HG03558 (cell line): ENCODE measurements around the gene DCBLD1.

ENCODE experiments used
- ATAC-seq: cut with Tn5 transposase; IDR thresholded peaks from one replicate; pipeline ENCODE4 v1.9.1; 2021; ENCODE audit warnings: moderate number of reproducible peaks; ENCODE audit not compliant: unreplicated experiment; ENCODE audit errors: extremely low read depth

The DCBLD1 gene

GRCh38 chr6:117550618-117551242 lies 68.3 kb downstream of the DCBLD1 start:
- no peak for ATAC-seq

GRCh38 chr6:117552618-117553017 lies 70.1 kb downstream of the DCBLD1 start:
- ATAC-seq = no peak

- no peak for ATAC-seq
Observed at GRCh38 chr6:117553142-117553541, 70.7 kb downstream of the DCBLD1 start.

GRCh38 chr6:117555262-117555849 lies 72.9 kb downstream of the DCBLD1 start:
- ATAC-seq = no peak

GRCh38 chr6:117555882-117556498 lies 73.5 kb downstream of the DCBLD1 start:
- ATAC-seq = no peak

GRCh38 chr6:117557951-117558350 lies 75.5 kb downstream of the DCBLD1 start:
- no peak for ATAC-seq

GRCh38 chr6:117558818-117559217 lies 76.3 kb downstream of the DCBLD1 start:
- ATAC-seq = no peak

GRCh38 chr6:117559299-117559698 lies 76.8 kb downstream of the DCBLD1 start:
- no peak for ATAC-seq

GRCh38 chr6:117561128-117561527 lies 78.7 kb downstream of the DCBLD1 start:
- ATAC-seq = no peak

GRCh38 chr6:117564681-117565080 lies 82.2 kb downstream of the DCBLD1 start:
- ATAC-seq = no peak

GRCh38 chr6:117568247-117568646 lies 85.8 kb downstream of the DCBLD1 start:
- no peak for ATAC-seq

- no peak for ATAC-seq
Observed at GRCh38 chr6:117568831-117569410, 86.4 kb downstream of the DCBLD1 start.

GRCh38 chr6:117573006-117573680 lies 90.7 kb downstream of the DCBLD1 start:
- ATAC-seq = no peak

GRCh38 chr6:117574198-117574597 lies 91.7 kb downstream of the DCBLD1 start:
- no peak for ATAC-seq

GRCh38 chr6:117585647-117586046 lies 103.2 kb downstream of the DCBLD1 start:
- ATAC-seq = no peak

GRCh38 chr6:117590447-117590846 lies 108.0 kb downstream of the DCBLD1 start:
- ATAC-seq = no peak

- no peak for ATAC-seq
Observed at GRCh38 chr6:117591405-117591804, 108.9 kb downstream of the DCBLD1 start.

- ATAC-seq = no peak
Observed at GRCh38 chr6:117592983-117593759, 110.7 kb downstream of the DCBLD1 start.

- ATAC-seq = no peak
Observed at GRCh38 chr6:117595099-117595923, 112.8 kb downstream of the DCBLD1 start.
